Adrenal gland (tissue), 5 donors: ENCODE measurements around the gene ACY1.
A peak's percentile ranks its signal among the peaks of the same experiment; 100 is the strongest.

Experiments used
- CTCF ChIP-seq, 6 experiments: fragments of 450-650 bp in 4 of 6; fragments of 200-600 bp in 2 of 6; sonication (generic) in 1 of 6; IDR thresholded peaks; 1 replicate in 5 of 6; 2 replicates in 1 of 6; pipeline versions ENCODE4 v1.5.1 to v1.8.0; 2016 to 2021; ENCODE audit warnings: antibody characterized with exemption in 6 of 6, mild to moderate bottlenecking in 2 of 6, moderate library complexity in 1 of 6
- POLR2A ChIP-seq, 2 donors: fragments of 450-650 bp; IDR thresholded peaks; one replicate each; pipeline ENCODE4 v1.6.1; 2017; ENCODE audit warnings: antibody characterized with exemption in 2 of 2, mild to moderate bottlenecking in 2 of 2, moderate library complexity in 1 of 2
- donor health status: DM: no; HTN: no; CAD: no.

GRCh38 chr3:52001443-52001974 is 18.2 kb downstream of the ACY1 start:
- peak; percentile 90 to 98 (median 95) for TF ChIP-seq CTCF (IDR thresholded peaks at IDR 0.05)
- TF ChIP-seq POLR2A (IDR thresholded peaks at IDR 0.05) = no peak
